Epithelial cell of proximal tubule (primary cell): Measurements from ENCODE around the gene KSR1. TPM values are rescaled to one million over a fixed set of nuclear protein-coding genes. Genes with fewer than 3 reads are reported as not detected.

Experiments
- DNase-seq: peaks from one replicate; pipeline ENCODE4 v3.0.0-alpha.2; 2011; ENCODE audit warnings: low read depth
- H3K4me3 ChIP-seq: 2 replicates; pipeline ENCODE4 v1.5.1; 2011; ENCODE audit warnings: low read depth, mild to moderate bottlenecking, low read length
- total RNA-seq: library from RNA; depleted of rRNA; stranded (reverse); fragments of >200 nt; gene quantifications from 2 replicates; pipeline ENCODE4 v1.2.3, GENCODE V29; 2015
- TF ChIP-seq, protein P1 (sequence below): conservative IDR thresholded peaks from 2 replicates; pipeline ENCODE4 v1.5.1; 2012; ENCODE audit warnings: low read depth, mild to moderate bottlenecking, low read length

Gene KSR1
- total RNA-seq, 1 donor from 2014 or later = 19.9 TPM

DNA sequence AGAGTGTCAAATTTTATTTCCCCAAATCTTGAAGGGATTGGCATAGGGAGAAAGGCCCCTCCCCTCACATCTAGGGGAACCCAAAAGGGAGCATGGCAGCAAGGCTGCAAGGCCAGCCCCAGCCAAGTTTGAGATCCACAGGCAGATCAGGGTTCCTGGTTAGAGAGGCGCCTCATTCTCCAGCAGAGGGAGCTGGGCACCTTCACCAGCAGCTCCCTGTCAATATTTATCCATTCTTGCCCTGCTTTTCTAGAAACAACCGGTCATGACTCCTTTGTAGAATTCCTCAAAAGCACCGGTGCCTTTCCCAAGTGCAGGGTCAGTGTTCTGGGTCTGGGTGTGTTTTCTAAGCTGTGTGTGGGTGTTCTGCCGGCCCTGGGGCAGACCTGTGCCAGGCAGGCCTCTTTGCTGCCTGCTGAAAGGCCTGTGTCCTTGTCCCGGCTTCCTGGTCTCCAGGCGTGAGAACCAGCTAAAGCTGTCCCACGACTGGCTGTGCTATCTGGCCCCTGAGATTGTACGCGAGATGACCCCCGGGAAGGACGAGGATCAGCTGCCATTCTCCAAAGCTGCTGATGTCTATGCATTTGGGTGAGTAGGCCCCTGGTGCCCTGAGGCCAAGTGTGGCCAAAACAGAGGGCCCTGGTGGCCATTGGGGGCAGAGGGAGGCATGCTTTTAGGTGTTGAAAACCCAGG lies 153.5 kb downstream of the KSR1 start:
- no peak overlapping the region for H3K4me3 ChIP-seq
- TF ChIP-seq, protein P1, sequence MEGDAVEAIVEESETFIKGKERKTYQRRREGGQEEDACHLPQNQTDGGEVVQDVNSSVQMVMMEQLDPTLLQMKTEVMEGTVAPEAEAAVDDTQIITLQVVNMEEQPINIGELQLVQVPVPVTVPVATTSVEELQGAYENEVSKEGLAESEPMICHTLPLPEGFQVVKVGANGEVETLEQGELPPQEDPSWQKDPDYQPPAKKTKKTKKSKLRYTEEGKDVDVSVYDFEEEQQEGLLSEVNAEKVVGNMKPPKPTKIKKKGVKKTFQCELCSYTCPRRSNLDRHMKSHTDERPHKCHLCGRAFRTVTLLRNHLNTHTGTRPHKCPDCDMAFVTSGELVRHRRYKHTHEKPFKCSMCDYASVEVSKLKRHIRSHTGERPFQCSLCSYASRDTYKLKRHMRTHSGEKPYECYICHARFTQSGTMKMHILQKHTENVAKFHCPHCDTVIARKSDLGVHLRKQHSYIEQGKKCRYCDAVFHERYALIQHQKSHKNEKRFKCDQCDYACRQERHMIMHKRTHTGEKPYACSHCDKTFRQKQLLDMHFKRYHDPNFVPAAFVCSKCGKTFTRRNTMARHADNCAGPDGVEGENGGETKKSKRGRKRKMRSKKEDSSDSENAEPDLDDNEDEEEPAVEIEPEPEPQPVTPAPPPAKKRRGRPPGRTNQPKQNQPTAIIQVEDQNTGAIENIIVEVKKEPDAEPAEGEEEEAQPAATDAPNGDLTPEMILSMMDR = peak; percentile 96
- DNase-seq = peak; percentile 66

DNA sequence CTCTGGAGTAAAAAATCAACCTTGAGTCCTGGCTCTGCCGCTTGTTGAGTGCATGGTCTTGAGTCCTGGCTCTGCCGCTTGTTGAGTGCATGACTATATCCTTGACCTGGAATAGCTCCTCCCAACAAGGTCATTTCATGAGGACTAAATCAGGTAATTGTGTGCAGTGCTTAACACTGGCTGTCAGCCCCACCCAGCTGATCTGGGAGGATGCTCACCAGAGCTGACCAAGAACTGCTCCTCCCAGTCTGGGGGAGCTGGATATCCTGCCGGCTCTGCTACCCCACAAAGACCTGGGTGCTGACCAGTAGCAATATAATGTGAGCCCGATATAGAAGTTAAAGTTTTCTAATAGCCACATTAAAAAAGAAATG lies 154.0 kb downstream of the KSR1 start:
- TF ChIP-seq, protein P1 = no peak
- H3K4me3 ChIP-seq = no peak overlapping the region
- no peak for DNase-seq

DNA sequence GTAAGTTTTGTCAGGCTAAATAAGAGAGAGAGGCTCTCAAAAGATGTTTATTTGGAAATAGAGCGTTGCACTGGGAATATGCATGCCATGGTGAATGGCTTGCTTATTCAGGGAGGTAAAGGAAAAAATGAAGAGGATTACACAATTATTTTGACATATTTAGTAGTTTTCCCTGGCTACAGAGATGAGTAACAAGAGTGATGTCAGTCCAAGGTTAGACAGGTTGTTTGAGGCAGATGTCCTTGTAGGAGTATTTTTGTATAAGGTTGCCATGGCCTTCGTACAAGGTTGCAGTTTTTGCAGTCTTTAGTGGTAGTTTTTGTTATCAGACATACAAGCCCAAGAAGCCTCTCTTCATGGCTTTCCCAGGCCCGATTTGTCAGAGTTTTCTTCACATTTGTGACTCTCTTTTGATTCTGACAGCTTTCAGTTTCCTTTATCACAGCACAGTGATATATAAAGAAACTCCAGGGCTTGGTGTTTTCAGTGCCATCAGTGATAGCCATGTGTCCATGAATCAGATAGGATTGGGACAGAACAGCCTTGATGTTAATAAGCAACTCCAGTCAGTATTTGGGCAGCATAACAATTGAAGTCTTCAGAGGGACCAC lies 156.0 kb downstream of the KSR1 start:
- DNase-seq = no peak
- no peak overlapping the region for H3K4me3 ChIP-seq
- TF ChIP-seq, protein P1 = no peak

DNA sequence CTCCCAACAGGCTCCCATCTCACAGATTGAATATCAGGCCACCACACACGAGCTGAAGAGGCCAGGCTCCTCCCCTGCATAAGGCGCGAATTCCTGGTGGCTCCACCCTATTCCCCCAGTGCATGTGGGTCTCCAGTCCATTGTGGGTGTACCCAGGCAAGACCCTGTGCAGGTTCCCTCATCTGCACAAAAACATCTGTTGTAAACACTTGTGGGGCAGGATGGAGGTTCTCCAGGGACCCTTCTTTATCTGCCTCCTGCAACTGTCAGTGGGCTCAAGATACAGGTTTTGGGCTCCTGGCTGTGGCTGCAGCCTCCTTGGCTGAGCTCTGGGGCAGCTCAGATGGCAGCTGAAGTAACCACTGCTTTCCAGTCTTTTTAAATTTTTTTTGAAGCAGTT lies 157.2 kb downstream of the KSR1 start:
- DNase-seq = no peak
- no peak overlapping the region for H3K4me3 ChIP-seq
- TF ChIP-seq, protein P1 = no peak

DNA sequence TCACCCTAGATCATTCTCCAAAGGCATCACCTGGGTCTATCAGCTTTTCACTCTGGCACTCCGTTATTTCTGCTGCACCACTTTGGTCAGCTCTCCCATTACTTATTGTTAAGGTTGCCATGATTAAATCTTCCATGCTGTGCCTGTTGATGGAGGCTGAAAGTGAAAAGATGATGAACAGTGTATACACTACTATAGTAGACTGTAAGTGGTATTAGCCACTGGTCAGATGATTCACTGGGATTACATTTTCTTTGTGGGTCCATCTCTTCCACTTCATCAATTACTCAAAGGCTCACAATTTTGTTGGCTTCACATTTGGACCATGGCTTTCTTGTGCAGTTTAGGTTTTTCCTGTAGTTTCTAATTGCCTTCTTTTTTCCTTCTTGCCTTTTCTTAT lies 158.9 kb downstream of the KSR1 start:
- DNase-seq = no peak
- no peak overlapping the region for H3K4me3 ChIP-seq
- TF ChIP-seq, protein P1 = no peak

DNA sequence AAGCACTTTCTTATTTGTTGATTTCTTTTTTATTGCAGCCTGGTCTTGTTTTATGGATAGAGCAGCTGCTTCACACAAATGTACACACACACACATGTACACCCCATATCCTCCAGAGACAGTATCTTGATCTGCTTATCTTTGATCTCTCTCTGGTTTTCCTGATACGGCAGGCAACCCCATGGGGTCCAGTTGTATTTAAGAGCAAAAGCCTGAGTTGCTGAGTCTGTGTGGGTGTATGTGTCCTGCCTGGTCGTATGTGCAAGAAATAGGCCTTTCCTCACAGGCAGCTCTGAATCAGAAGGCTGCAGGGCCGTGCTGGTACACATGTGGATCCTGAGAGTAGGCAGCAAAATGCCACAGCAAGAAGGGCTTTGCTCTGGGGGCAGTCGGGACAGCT lies 160.2 kb downstream of the KSR1 start:
- no peak overlapping the region for H3K4me3 ChIP-seq
- no peak for DNase-seq
- TF ChIP-seq, protein P1 = no peak

DNA sequence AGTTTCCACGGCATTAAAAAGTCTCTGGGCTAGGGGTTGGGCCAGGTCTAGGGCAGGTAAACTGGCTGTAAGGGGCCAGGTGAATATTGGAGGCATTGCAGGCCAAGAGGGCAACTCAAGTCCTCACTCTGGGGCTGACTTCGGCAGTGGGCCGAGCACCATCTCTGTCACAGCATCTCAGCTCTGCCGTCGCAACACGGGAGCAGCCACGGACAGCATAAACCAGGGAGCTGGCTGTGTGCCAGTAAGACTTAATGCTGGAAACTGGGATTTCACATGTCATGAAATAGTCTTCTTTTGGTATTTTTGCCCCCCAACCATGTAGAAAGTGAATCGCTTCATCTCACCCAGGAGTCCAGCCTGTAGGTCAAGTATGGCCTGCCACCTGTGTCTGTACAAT lies 162.2 kb downstream of the KSR1 start:
- DNase-seq = no peak
- TF ChIP-seq, protein P1 = no peak
- no peak overlapping the region for H3K4me3 ChIP-seq
